Breast epithelium (tissue), 4 donors: ENCODE results near the gene NATD1. TPM values are rescaled to one million over a fixed set of nuclear protein-coding genes. Genes with fewer than 3 reads are reported as not detected.

Source experiments
- DNase-seq, 2 donors: peaks; one replicate each; pipeline ENCODE4 v3.0.0-alpha.2; 2019; ENCODE audit warnings: low spot score in 2 of 2
- H3K27ac ChIP-seq, 2 donors: fragments of 200-600 bp; sonication (generic) in 1 of 2; one replicate each; pipeline ENCODE4 v1.5.1; 2016 to 2019; ENCODE audit warnings: mild to moderate bottlenecking in 1 of 2
- H3K27me3 ChIP-seq, 2 donors: fragments of 200-600 bp; sonication (generic) in 1 of 2; one replicate each; pipeline versions ENCODE4 v1.5.1 to v1.6.0; 2017 to 2019; ENCODE audit warnings: control low read depth in 1 of 2, mild to moderate bottlenecking in 1 of 2
- H3K36me3 ChIP-seq: fragments of 200-600 bp; one replicate; pipeline ENCODE4 v1.5.1; 2019
- H3K4me1 ChIP-seq, 2 donors: fragments of 200-600 bp; sonication (generic); one replicate each; pipeline ENCODE4 v1.5.1; 2016 to 2019; ENCODE audit warnings: control low read depth in 1 of 2
- H3K4me3 ChIP-seq, 3 donors: fragments of 200-600 bp; sonication (generic); 1 replicate in 2 of 3; 2 replicates in 1 of 3; pipeline ENCODE4 v1.5.1; 2016 to 2019; ENCODE audit warnings: mild to moderate bottlenecking in 3 of 3, moderate library complexity in 2 of 3
- H3K9me3 ChIP-seq, 2 donors: fragments of 200-600 bp; sonication (generic) in 1 of 2; one replicate each; pipeline ENCODE4 v1.5.1; 2016 to 2019; ENCODE audit warnings: control low read depth in 1 of 2
- POLR2A ChIP-seq: fragments of 450-650 bp; IDR thresholded peaks from one replicate; pipeline ENCODE4 v1.6.1; 2016; ENCODE audit warnings: antibody characterized with exemption, mild to moderate bottlenecking, moderate library complexity
- POLR2AphosphoS5 ChIP-seq, 3 donors: sonication (generic); formaldehyde crosslinking; IDR thresholded peaks; one replicate each; pipeline ENCODE4 v1.6.1; 2017; ENCODE audit warnings: antibody characterized with exemption in 3 of 3
- intact Hi-C: fragments of 100-400 bp; cut with DNase I; formaldehyde crosslinking; loops from one replicate; pipeline ENCODE4 v1.15.1; 2023; ENCODE audit warnings: low total_unique reads
- total RNA-seq, 3 donors: library from RNA; depleted of rRNA; stranded (reverse); fragments of >200 nt; gene quantifications; one replicate each; pipeline ENCODE4 v1.1.0, GENCODE V29; 2016
- TF ChIP-seq, protein P1 (sequence below), 3 donors: fragments of 450-650 bp; IDR thresholded peaks; one replicate each; pipeline ENCODE4 v1.5.1; 2016 to 2017; ENCODE audit warnings: antibody characterized with exemption in 3 of 3, mild to moderate bottlenecking in 3 of 3, moderate library complexity in 3 of 3

NATD1 gene
- total RNA-seq, 3 donors from 2014 or later = 8.2 to 11.8 (median 8.6) TPM

DNA sequence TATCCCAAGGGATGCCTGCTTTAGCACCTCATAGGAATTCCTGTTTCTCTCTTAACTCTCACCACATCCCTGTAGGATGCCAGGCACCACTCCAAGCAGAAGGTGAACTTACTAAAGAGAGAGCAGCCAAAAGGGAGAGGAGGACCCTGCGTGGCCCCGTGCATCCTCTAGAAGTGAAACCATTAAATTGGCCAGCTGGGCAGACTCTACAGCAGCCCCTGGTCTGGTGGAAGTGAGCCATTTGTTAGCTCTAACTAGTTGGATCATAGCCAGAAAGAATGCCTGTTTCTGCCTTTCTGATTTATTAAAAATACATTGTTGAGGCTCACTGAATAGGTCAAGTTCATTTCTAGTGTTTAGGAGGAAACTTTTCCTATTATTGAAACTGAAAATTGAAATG is 61.5 kb downstream of the NATD1 start:
- Histone ChIP-seq H3K27ac (peak overlapping the region in 1 of 2 donors; percentile 4), H3K9me3 (no peaks in the 10 kb centered on the region), H3K4me1 (no peaks in the 10 kb centered on the region), H3K27me3 (no peaks in the 10 kb centered on the region), H3K36me3 (no peaks in the 10 kb centered on the region), H3K4me3 (no peak overlapping the region)
- no peak for DNase-seq
- intact Hi-C loops = no loop called here
- no peak for TF ChIP-seq POLR2AphosphoS5 (IDR thresholded peaks at IDR 0.05)
- no peak for TF ChIP-seq POLR2A
- TF ChIP-seq, protein P1, sequence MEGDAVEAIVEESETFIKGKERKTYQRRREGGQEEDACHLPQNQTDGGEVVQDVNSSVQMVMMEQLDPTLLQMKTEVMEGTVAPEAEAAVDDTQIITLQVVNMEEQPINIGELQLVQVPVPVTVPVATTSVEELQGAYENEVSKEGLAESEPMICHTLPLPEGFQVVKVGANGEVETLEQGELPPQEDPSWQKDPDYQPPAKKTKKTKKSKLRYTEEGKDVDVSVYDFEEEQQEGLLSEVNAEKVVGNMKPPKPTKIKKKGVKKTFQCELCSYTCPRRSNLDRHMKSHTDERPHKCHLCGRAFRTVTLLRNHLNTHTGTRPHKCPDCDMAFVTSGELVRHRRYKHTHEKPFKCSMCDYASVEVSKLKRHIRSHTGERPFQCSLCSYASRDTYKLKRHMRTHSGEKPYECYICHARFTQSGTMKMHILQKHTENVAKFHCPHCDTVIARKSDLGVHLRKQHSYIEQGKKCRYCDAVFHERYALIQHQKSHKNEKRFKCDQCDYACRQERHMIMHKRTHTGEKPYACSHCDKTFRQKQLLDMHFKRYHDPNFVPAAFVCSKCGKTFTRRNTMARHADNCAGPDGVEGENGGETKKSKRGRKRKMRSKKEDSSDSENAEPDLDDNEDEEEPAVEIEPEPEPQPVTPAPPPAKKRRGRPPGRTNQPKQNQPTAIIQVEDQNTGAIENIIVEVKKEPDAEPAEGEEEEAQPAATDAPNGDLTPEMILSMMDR (IDR thresholded peaks at IDR 0.05) = no peak

DNA sequence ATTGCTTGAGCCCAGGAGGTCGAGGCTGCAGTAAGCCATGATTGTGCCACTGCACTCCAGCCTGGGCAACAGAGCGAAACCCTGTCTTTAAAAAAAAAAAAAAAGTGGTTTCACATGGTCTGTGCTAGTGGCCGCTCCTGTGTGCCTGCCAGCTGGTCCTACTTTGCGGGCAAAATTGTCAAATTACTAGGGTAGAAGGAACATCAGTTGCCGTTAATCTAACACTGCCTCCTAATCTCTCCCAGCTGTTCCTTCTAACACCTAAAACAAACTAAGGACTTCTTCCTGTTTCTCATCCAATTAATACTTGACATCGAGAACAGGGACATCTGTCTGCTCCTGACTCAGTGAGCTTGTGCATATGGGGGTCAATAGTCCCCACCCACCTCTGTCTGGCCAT is 63.1 kb downstream of the NATD1 start:
- Histone ChIP-seq H3K27me3 (no peaks in the 10 kb centered on the region), H3K4me3 (no peak overlapping the region), H3K9me3 (no peaks in the 10 kb centered on the region), H3K36me3 (no peaks in the 10 kb centered on the region), H3K4me1 (no peaks in the 10 kb centered on the region), H3K27ac (no peak overlapping the region)
- DNase-seq = no peak
- intact Hi-C loops = no loop called here
- no peak for TF ChIP-seq POLR2AphosphoS5 (IDR thresholded peaks at IDR 0.05)
- no peak for TF ChIP-seq POLR2A
- TF ChIP-seq, protein P1 (IDR thresholded peaks at IDR 0.05) = no peak

GRCh38 chr17:21189361-21189760 is 63.8 kb downstream of the NATD1 start:
- H3K27me3 ChIP-seq = no peaks in the 10 kb centered on the region
- H3K9me3 ChIP-seq = no peaks in the 10 kb centered on the region
- TF ChIP-seq, protein P1 (IDR thresholded peaks at IDR 0.05) = no peak
- TF ChIP-seq POLR2A (no peak), POLR2AphosphoS5 (IDR thresholded peaks at IDR 0.05) (no peak)
- no peak overlapping the region for H3K27ac ChIP-seq
- H3K4me1 ChIP-seq = no peaks in the 10 kb centered on the region
- H3K4me3 ChIP-seq = no peak overlapping the region
- intact Hi-C loops = no loop called here
- H3K36me3 ChIP-seq = no peaks in the 10 kb centered on the region
- no peak for DNase-seq

Other genes starting within 250 kb of the NATD1 start
- gene USP22, start 210.4 kb downstream of the NATD1 start, total RNA-seq = 100 to 1,000 TPM; 115 to 156 (median 139) TPM
- 10 to 100 TPM; 53.7 to 64.0 (median 60.9) TPM for gene DHRS7B, start 126.4 kb downstream of the NATD1 start, total RNA-seq
- 10 to 100 TPM; 28.1 to 34.1 (median 33.1) TPM for gene TMEM11, start 39.2 kb downstream of the NATD1 start, total RNA-seq
- 10 to 100 TPM; 16.0 to 26.9 (median 22.0) TPM for gene MAP2K3, start 31.3 kb upstream of the NATD1 start, total RNA-seq
- gene KCNJ12, start 122.9 kb upstream of the NATD1 start, total RNA-seq = 1 to 10 TPM in 1 of 3 donors, under 1 TPM in 2; 0.73 to 1.4 (median 0.98) TPM